Measurements from ENCODE around the gene ABCF1. TPM values are rescaled to one million over a fixed set of nuclear protein-coding genes. Genes with fewer than 3 reads are reported as not detected.

ABCF1 gene
- total and polyA plus RNA-seq, 9 of the 15 experiments (the other 6 are each of a cell fraction or from before 2014, with no cell fraction given), result 41.6 to 193 (median 102) TPM

GRCh38 chr6:30617565-30618269 is 46.5 kb downstream of the ABCF1 start, which contains the start of gene MRPS18B (continued):
- peak; percentile 32 to 81 for TF ChIP-seq AFF1 (IDR thresholded peaks at IDR 0.05; ENCODE audit: low read depth in 1 of 2, partially characterized antibody in 2 of 2)
- TF ChIP-seq PHB2 (IDR thresholded peaks at IDR 0.05; ENCODE audit: low read depth), result no peak
- peak; percentile 67; the same call in 1 of the 2 replicates for TF ChIP-seq CREB3L1 (IDR thresholded peaks at IDR 0.05; ENCODE audit: borderline replicate concordance, low read depth)
- no peak for TF ChIP-seq PCBP2 (IDR thresholded peaks at IDR 0.05; ENCODE audit: low read depth, low read length, poor library complexity, severe bottlenecking)
- peak; percentile 86 for TF ChIP-seq E2F3 (CRISPR knock-in tag; IDR thresholded peaks at IDR 0.05)
- no peak for TF ChIP-seq ZBTB7A (IDR thresholded peaks at IDR 0.05; ENCODE audit: borderline replicate concordance, control insufficient read depth, low read depth, low read length)
- TF ChIP-seq HEY1 (CRISPR knock-in tag; IDR thresholded peaks at IDR 0.05; ENCODE audit: borderline replicate concordance), result no peak
- TF ChIP-seq ZNF124 (CRISPR knock-in tag; IDR thresholded peaks at IDR 0.05), result no peak
- TF ChIP-seq USF2 (CRISPR knock-in tag; IDR thresholded peaks at IDR 0.05), result no peak
- 0 out of 2 replicates have a peak, but pooled peaks have one; percentile 25 for TF ChIP-seq ZNF830 (CRISPR knock-in tag; IDR thresholded peaks at IDR 0.05)
- no peak; the same call in 1 of the 2 replicates for TF ChIP-seq ELF2 (CRISPR knock-in tag; IDR thresholded peaks at IDR 0.05)
- TF ChIP-seq MTA3 (IDR thresholded peaks at IDR 0.05; ENCODE audit: borderline replicate concordance), result no peak
- TF ChIP-seq ZNF445 (CRISPR knock-in tag; IDR thresholded peaks at IDR 0.05; ENCODE audit: low read depth), result no peak
- no peak for TF ChIP-seq BRF2 (IDR thresholded peaks at IDR 0.05; ENCODE audit: borderline replicate concordance, insufficient read depth, insufficient read length)
- peak; percentile 57; the same call in 1 of the 2 replicates for TF ChIP-seq ZBTB17 (CRISPR knock-in tag; IDR thresholded peaks at IDR 0.05)
- TF ChIP-seq PTBP1 (IDR thresholded peaks at IDR 0.05; ENCODE audit: low read depth, low read length), result no peak
- peak; percentile 76 for TF ChIP-seq ATF6 (CRISPR knock-in tag; IDR thresholded peaks at IDR 0.05)
- no peak for TF ChIP-seq NFXL1 (CRISPR knock-in tag; IDR thresholded peaks at IDR 0.05)

All from K562 (cell line).